Measurements from ENCODE around the gene USPL1.

Gene USPL1

DNA sequence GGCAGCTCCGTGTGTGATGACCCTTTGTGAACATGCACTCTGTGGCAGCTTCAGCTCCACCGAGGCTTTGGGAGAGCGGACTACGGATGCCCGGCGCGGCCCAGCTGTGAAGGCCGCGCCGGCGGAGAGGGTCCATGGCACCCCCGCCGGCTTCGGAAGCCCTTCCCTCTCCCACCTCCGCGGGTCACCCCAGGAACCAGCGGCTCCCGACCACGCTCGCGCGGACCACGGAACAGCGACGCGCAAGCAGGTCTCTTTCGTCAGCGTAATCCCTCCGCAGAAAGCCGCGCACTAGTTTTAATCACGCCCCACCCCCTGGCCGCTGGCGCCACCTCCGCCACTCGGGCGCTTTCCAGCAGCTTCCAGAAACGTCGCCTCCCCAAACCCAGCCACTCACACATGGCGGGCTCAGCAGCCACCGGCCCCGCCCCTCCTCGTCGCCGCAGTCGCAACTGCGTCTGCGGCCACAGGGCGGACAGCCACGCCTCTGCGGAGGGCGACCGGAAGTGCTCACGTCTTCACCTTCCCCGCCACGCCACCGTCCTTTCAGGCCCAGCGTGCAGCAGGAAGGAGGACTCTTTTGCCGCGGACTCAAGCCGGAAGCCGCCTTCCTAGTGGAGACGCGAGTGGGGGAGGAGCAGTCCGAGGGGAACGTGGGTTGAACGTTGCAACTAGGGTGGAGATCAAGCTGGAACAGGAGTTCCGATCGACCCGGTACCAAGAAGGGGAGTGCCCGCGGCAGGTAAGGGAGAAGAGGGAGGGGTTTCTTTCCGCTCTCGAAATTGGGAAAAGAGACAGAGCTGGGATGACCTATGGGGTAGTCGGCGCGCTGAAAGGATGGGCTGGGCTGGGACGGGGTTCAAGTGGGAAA, at the start of gene USPL1:
Gene USPL1 (plus strand): TSS at position 606 of the 871 bp plus-strand sequence. CDS start 3,221 bp downstream, outside the sequence.
- peak within 1 kb of the TSS; percentile 80 to 98 (median 96) for H3K4me3 ChIP-seq (ENCODE audit: low read depth in 1 of 5, low read length in 5 of 5)
- peaks cover 0 to 12% (median 0%) of the 10 kb centered on the region in 5 donors for H3K36me3 ChIP-seq (ENCODE audit: control insufficient read depth in 5 of 5, insufficient read depth in 5 of 5, low read length in 5 of 5)
- peaks cover 3 to 44% (median 38%) of the 10 kb centered on the region in 5 donors for H3K4me1 ChIP-seq (ENCODE audit: control insufficient read depth in 5 of 5, insufficient read depth in 5 of 5, low read length in 5 of 5)
- peak within 1 kb of the TSS; percentile 100 for H3K27ac ChIP-seq (ENCODE audit: low read depth, low read length)
- no peaks in the 10 kb centered on the region for H3K27me3 ChIP-seq (ENCODE audit: control insufficient read depth in 5 of 5, insufficient read depth in 4 of 5, low read length in 5 of 5)
- peak within 1 kb of the TSS; percentile 93 to 100 (median 99) for H3K9ac ChIP-seq (ENCODE audit: low read length in 5 of 5)
- no peaks in the 10 kb centered on the region for H3K9me3 ChIP-seq (ENCODE audit: control insufficient read depth in 5 of 5, low read length in 5 of 5)

DNA sequence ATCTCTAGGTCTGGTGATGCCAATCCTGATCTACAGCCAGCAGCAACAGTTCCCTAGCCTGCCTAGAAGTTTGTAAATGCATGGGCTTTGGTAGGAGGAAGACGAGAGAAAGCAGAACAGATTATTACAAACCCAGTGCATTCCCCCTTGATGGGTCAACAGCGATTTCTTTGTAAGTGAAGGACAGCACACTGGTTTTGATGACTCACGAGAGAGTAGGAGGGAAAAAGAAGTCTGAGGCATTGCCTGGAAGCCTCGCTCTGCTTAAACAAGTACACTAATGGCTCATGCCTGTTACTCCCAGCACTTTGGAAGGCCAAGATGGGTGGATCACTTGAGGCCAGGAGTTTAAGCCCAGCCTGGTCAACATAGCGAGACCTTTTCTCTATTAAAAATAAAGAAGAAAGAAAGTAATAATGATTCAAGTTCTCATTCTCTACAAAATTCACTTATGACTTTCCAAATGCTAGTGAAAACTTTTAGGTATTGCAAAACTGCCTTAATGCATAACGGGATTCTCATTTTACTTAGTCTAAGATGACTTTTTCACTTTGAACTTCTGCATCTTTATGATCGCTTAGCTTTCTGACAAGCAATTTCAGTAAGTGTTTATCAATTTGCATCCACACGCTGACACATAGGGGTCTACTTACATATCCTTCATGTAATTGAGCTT, 47.7 kb upstream of the USPL1 start:
- H3K9ac ChIP-seq (ENCODE audit: low read length in 5 of 5): peak overlapping the region in 1 of 5 donors; percentile 26

DNA sequence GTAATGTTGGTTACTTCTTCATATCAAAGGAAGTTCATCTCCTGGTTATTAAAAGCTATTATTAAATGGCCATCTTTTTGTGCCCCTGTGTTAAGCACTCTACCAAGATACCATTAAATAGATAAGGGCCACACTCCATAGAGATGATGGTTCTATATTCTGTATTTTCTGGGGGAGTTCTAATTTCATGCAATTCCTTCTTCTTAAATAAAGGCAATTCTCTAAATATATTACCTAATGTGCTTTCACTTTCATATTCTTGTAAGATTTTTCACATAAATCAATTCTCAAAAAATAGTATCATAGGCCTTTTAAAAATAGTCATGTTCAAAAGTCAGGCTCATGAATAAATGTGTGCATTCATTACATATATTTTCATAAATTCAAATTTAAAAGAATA, 47.0 kb upstream of the USPL1 start:
- Histone ChIP-seq H3K27ac (ENCODE audit: low read depth, low read length) (peak overlapping the region; percentile 6), H3K36me3 (ENCODE audit: control insufficient read depth in 5 of 5, insufficient read depth in 5 of 5, low read length in 5 of 5) (no peaks in the 10 kb centered on the region), H3K4me1 (ENCODE audit: control insufficient read depth in 5 of 5, insufficient read depth in 5 of 5, low read length in 5 of 5) (peaks cover 0 to 14% (median 11%) of the 10 kb centered on the region in 5 donors), H3K9me3 (ENCODE audit: control insufficient read depth in 5 of 5, low read length in 5 of 5) (no peaks in the 10 kb centered on the region), H3K4me3 (ENCODE audit: low read depth in 1 of 5, low read length in 5 of 5) (no peak overlapping the region), H3K9ac (ENCODE audit: low read length in 5 of 5) (no peak overlapping the region), H3K27me3 (ENCODE audit: control insufficient read depth in 5 of 5, insufficient read depth in 4 of 5, low read length in 5 of 5) (no peaks in the 10 kb centered on the region)

More for the DNA sequence above, 47.7 kb upstream of the USPL1 start:
- H3K27ac ChIP-seq (ENCODE audit: low read depth, low read length): peak overlapping the region; percentile 6
- no peak overlapping the region for H3K4me3 ChIP-seq (ENCODE audit: low read depth in 1 of 5, low read length in 5 of 5)
- no peaks in the 10 kb centered on the region for H3K9me3 ChIP-seq (ENCODE audit: control insufficient read depth in 5 of 5, low read length in 5 of 5)
- H3K4me1 ChIP-seq (ENCODE audit: control insufficient read depth in 5 of 5, insufficient read depth in 5 of 5, low read length in 5 of 5): peaks cover 0 to 14% (median 11%) of the 10 kb centered on the region in 5 donors
- no peaks in the 10 kb centered on the region for H3K27me3 ChIP-seq (ENCODE audit: control insufficient read depth in 5 of 5, insufficient read depth in 4 of 5, low read length in 5 of 5)
- no peaks in the 10 kb centered on the region for H3K36me3 ChIP-seq (ENCODE audit: control insufficient read depth in 5 of 5, insufficient read depth in 5 of 5, low read length in 5 of 5)

DNA sequence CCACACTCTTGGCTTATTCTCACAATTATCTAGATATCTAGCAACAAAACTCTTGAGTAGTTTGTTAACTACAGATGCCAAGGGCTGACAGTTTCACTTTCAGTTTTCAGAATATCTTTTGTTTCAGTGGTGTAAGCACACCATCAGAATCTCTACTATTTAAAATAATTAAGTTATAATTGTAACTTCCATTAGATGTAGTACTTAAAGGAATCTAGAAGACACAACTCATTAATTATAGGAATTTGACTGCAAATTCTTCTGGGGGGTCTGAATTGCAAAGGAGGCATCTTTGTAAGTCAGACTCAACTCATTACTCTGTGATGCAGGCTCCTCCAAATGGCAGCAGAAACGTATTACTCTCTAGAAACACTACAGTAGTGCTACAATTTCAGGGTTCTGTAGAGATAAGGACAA, 44.9 kb upstream of the USPL1 start:
- Histone ChIP-seq H3K36me3 (ENCODE audit: control insufficient read depth in 5 of 5, insufficient read depth in 5 of 5, low read length in 5 of 5) (no peaks in the 10 kb centered on the region), H3K27ac (ENCODE audit: low read depth, low read length) (peak overlapping the region; percentile 47), H3K4me1 (ENCODE audit: control insufficient read depth in 5 of 5, insufficient read depth in 5 of 5, low read length in 5 of 5) (peaks cover 3 to 15% (median 13%) of the 10 kb centered on the region in 5 donors), H3K9ac (ENCODE audit: low read length in 5 of 5) (peak overlapping the region in 4 of 5 donors; percentile 6 to 66 (median 60)), H3K9me3 (ENCODE audit: control insufficient read depth in 5 of 5, low read length in 5 of 5) (no peaks in the 10 kb centered on the region), H3K27me3 (ENCODE audit: control insufficient read depth in 5 of 5, insufficient read depth in 4 of 5, low read length in 5 of 5) (no peaks in the 10 kb centered on the region), H3K4me3 (ENCODE audit: low read depth in 1 of 5, low read length in 5 of 5) (peak overlapping the region; percentile 35 to 60 (median 54))

DNA sequence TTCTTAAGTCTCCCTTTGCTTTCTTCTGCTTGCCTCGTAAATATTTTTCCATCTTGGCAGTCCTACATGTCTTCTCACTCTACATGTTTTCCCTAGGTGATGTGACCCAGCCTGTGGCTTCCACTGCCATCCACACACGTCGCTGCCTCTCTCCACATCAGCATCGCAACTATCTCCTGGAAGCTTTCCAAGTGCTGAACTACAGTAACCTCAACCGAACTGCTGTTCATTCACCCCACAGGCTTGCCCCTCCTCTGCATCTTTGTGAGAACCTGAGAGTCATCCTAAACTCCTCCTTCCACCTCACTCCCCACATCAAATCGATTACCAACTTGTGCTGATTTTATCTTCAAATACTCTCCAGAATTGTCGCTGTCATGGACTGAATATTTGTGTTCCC, 41.2 kb upstream of the USPL1 start:
- no peak overlapping the region for H3K9ac ChIP-seq (ENCODE audit: low read length in 5 of 5)
- H3K4me3 ChIP-seq (ENCODE audit: low read depth in 1 of 5, low read length in 5 of 5): no peak overlapping the region
- H3K27me3 ChIP-seq (ENCODE audit: control insufficient read depth in 5 of 5, insufficient read depth in 4 of 5, low read length in 5 of 5): no peaks in the 10 kb centered on the region
- no peaks in the 10 kb centered on the region for H3K36me3 ChIP-seq (ENCODE audit: control insufficient read depth in 5 of 5, insufficient read depth in 5 of 5, low read length in 5 of 5)
- H3K4me1 ChIP-seq (ENCODE audit: control insufficient read depth in 5 of 5, insufficient read depth in 5 of 5, low read length in 5 of 5): peaks cover 3 to 10% (median 7%) of the 10 kb centered on the region in 5 donors
- H3K27ac ChIP-seq (ENCODE audit: low read depth, low read length): no peak overlapping the region
- no peaks in the 10 kb centered on the region for H3K9me3 ChIP-seq (ENCODE audit: control insufficient read depth in 5 of 5, low read length in 5 of 5)

DNA sequence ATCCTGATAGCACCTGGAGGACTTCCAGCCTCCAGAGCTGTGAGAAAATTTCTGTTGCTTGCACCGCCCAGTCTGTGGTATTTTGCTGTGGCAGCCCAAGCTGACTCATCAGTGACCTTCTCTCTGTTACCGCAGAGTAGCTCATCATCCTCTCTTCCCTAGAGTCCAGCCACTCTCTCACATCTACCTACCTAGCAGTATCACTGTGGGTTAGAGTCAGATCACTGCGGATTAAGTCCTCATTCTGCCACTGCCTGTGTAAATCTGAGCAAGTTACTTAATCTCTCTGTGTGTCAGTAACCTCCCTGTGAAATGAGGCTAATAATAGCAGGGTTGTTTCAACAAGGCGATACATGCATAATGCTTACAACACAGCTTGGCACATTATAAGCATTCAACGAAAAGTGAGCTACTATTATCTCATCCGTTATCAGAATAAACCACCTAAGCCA, 40.3 kb upstream of the USPL1 start:
- peaks cover 3 to 8% (median 3%) of the 10 kb centered on the region in 5 donors for H3K4me1 ChIP-seq (ENCODE audit: control insufficient read depth in 5 of 5, insufficient read depth in 5 of 5, low read length in 5 of 5)
- H3K27me3 ChIP-seq (ENCODE audit: control insufficient read depth in 5 of 5, insufficient read depth in 4 of 5, low read length in 5 of 5): no peaks in the 10 kb centered on the region
- no peak overlapping the region for H3K4me3 ChIP-seq (ENCODE audit: low read depth in 1 of 5, low read length in 5 of 5)
- H3K27ac ChIP-seq (ENCODE audit: low read depth, low read length): no peak overlapping the region
- H3K9me3 ChIP-seq (ENCODE audit: control insufficient read depth in 5 of 5, low read length in 5 of 5): no peaks in the 10 kb centered on the region
- H3K9ac ChIP-seq (ENCODE audit: low read length in 5 of 5): no peak overlapping the region
- no peaks in the 10 kb centered on the region for H3K36me3 ChIP-seq (ENCODE audit: control insufficient read depth in 5 of 5, insufficient read depth in 5 of 5, low read length in 5 of 5)

DNA sequence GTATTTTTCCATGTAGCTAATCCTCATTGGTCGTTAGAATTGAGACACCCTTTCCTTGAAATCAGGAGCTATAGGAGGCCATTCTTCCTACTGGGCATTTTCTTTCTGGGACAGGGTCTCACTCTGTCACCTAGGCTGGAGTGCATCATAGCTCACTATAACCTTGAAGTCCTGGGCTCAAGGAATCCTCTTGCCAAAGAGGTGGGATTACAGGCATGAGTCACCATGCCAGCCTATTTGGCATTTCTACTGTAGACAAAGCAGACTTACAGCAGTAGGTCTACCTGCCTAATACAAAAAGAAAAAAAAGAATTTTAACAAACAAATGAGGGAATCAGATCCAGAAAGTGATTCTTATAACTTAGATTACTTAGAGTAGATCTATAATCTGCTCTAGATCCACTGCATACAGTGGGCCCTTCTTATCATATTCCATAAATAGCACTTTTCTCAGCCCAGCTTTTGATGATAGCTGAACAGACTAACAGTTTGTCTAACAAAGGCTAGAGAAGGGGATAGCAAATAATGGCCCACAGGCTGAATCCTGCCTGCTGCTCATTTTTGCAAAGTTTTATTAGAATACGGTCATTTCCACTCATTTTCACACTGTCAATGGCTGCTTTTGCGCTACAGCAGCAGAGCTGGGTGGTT, 36.7 kb upstream of the USPL1 start:
- H3K4me3 ChIP-seq (ENCODE audit: low read depth in 1 of 5, low read length in 5 of 5): no peak overlapping the region
- H3K36me3 ChIP-seq (ENCODE audit: control insufficient read depth in 5 of 5, insufficient read depth in 5 of 5, low read length in 5 of 5): no peaks in the 10 kb centered on the region
- H3K9me3 ChIP-seq (ENCODE audit: control insufficient read depth in 5 of 5, low read length in 5 of 5): no peaks in the 10 kb centered on the region
- H3K27ac ChIP-seq (ENCODE audit: low read depth, low read length): no peak overlapping the region
- H3K27me3 ChIP-seq (ENCODE audit: control insufficient read depth in 5 of 5, insufficient read depth in 4 of 5, low read length in 5 of 5): no peaks in the 10 kb centered on the region
- peaks cover 0 to 4% (median 3%) of the 10 kb centered on the region in 5 donors for H3K4me1 ChIP-seq (ENCODE audit: control insufficient read depth in 5 of 5, insufficient read depth in 5 of 5, low read length in 5 of 5)
- H3K9ac ChIP-seq (ENCODE audit: low read length in 5 of 5): no peak overlapping the region

DNA sequence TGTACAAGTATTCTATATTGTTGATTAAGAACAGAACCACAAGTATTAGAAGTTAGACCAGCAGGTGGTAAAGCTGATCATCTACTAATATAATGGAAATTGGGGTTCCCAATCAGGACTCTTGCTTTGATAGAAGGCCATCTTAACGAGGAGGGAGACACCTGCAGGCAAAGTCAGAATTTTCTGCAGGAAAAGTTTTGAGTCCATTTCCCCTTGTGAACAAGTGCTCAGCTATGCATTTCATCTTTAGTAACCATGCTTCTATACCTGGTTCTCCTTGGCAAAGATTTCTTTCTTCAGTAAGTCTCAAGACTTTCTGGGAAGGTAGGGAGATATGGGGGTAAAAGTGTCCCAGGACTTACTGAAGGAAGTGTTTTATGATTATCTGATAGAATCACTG, 36.1 kb upstream of the USPL1 start:
- H3K9me3 ChIP-seq (ENCODE audit: control insufficient read depth in 5 of 5, low read length in 5 of 5): no peaks in the 10 kb centered on the region
- H3K9ac ChIP-seq (ENCODE audit: low read length in 5 of 5): no peak overlapping the region
- no peaks in the 10 kb centered on the region for H3K27me3 ChIP-seq (ENCODE audit: control insufficient read depth in 5 of 5, insufficient read depth in 4 of 5, low read length in 5 of 5)
- H3K4me3 ChIP-seq (ENCODE audit: low read depth in 1 of 5, low read length in 5 of 5): no peak overlapping the region
- H3K36me3 ChIP-seq (ENCODE audit: control insufficient read depth in 5 of 5, insufficient read depth in 5 of 5, low read length in 5 of 5): no peaks in the 10 kb centered on the region
- H3K27ac ChIP-seq (ENCODE audit: low read depth, low read length): no peak overlapping the region
- peaks cover 0 to 3% (median 2%) of the 10 kb centered on the region in 5 donors for H3K4me1 ChIP-seq (ENCODE audit: control insufficient read depth in 5 of 5, insufficient read depth in 5 of 5, low read length in 5 of 5)

DNA sequence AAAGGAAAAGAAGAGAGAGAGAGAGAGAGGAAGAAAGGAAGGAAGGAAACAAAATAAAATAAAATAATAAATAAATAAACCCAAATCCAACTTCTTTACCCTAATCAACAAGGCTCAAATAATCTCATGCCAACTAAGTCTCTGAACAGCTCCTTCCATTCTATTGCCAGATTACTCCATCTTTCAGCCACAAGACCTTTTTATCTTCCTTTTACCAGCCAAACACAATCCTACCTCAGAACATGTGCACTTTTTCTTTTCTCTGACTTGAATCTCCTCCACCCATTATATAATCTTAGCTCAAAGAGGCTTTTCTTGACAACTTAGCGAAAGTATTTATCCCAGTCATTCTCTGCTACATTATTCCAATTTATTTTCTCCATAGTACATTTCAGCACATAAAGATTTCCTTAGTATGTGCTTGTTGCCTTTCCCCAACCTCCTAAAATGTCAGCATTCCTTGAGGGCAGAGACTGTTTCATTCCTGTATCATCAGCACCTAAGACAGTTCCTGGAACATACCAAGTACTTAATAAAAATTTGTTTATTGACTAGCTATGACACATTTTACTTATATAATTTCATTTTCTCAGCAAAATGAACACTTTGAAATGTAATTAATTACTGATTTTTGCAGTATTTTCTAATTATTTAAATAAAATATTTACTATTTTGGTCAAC, 33.5 kb upstream of the USPL1 start:
- no peaks in the 10 kb centered on the region for H3K4me1 ChIP-seq (ENCODE audit: control insufficient read depth in 5 of 5, insufficient read depth in 5 of 5, low read length in 5 of 5)
- no peak overlapping the region for H3K27ac ChIP-seq (ENCODE audit: low read depth, low read length)
- H3K9ac ChIP-seq (ENCODE audit: low read length in 5 of 5): no peak overlapping the region

More for the DNA sequence above, 33.5 kb upstream of the USPL1 start:
- Histone ChIP-seq H3K4me3 (ENCODE audit: low read depth in 1 of 5, low read length in 5 of 5) (no peak overlapping the region), H3K9me3 (ENCODE audit: control insufficient read depth in 5 of 5, low read length in 5 of 5) (no peaks in the 10 kb centered on the region), H3K27me3 (ENCODE audit: control insufficient read depth in 5 of 5, insufficient read depth in 4 of 5, low read length in 5 of 5) (no peaks in the 10 kb centered on the region), H3K36me3 (ENCODE audit: control insufficient read depth in 5 of 5, insufficient read depth in 5 of 5, low read length in 5 of 5) (no peaks in the 10 kb centered on the region)
